Transverse colon (tissue), 4 donors: ENCODE measurements around the gene ZRANB3.

ENCODE experiments used
- CTCF ChIP-seq, 5 experiments: fragments of 200-600 bp in 3 of 5; fragments of 450-650 bp in 2 of 5; sonication (generic) in 3 of 5; IDR thresholded peaks; 1 replicate in 2 of 5; 2 replicates in 3 of 5; pipeline ENCODE4 v1.5.1; 2016 to 2017; ENCODE audit warnings: antibody characterized with exemption in 5 of 5, inconsistent platforms in 3 of 5, mild to moderate bottlenecking in 2 of 5, moderate library complexity in 1 of 5
- EP300 ChIP-seq: sonication (generic); formaldehyde crosslinking; IDR thresholded peaks from one replicate; pipeline ENCODE4 v1.6.1; 2017; ENCODE audit warnings: antibody characterized with exemption, low read depth
- POLR2A ChIP-seq: fragments of 450-650 bp; IDR thresholded peaks from one replicate; pipeline ENCODE4 v1.6.1; 2016; ENCODE audit warnings: antibody characterized with exemption, mild to moderate bottlenecking, moderate library complexity
- POLR2AphosphoS5 ChIP-seq, 3 donors: sonication (generic); formaldehyde crosslinking; IDR thresholded peaks; one replicate each; pipeline ENCODE4 v1.6.1; 2016; ENCODE audit warnings: antibody characterized with exemption in 3 of 3

- TF ChIP-seq CTCF (IDR thresholded peaks at IDR 0.05) (no peak), POLR2AphosphoS5 (IDR thresholded peaks at IDR 0.05) (no peak), POLR2A (no peak), EP300 (no peak)
Measured at GRCh38 chr2:135096665-135097446, 434.2 kb downstream of the ZRANB3 start.
